GM21528 (cell line): ENCODE data around the gene LIX1.
"Not testable (repeated sequence)": the region's sequence is repeated elsewhere in the genome, so short reads cannot be mapped to it uniquely, and the experiment has no call there.

ENCODE experiments used
- ATAC-seq: cut with Tn5 transposase; IDR thresholded peaks from one replicate; pipeline ENCODE4 v1.9.1; 2021; ENCODE audit warnings: mild to moderate bottlenecking, moderate library complexity; ENCODE audit not compliant: unreplicated experiment, low FRiP score

LIX1 gene

DNA sequence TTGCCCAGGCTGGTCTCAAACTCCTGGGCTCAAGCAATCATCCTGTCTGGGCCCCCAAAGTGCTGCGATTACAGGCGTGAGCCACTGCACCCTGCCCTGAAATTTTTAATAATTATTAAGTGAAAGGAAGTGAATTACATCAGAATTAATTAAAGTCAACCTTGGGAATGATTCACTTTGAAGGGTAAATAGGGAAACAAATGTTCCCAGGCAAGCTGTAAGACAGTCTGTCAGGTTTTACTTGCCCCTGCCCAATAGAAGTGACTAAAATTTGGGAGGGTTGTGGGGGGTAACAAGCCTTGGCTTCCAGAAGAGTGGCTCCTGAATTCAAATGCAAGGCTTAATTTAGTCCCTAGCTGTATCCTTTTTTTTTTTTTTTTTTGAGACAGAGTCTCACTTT is 1.3 kb upstream of the LIX1 start:
- ATAC-seq = no peak

DNA sequence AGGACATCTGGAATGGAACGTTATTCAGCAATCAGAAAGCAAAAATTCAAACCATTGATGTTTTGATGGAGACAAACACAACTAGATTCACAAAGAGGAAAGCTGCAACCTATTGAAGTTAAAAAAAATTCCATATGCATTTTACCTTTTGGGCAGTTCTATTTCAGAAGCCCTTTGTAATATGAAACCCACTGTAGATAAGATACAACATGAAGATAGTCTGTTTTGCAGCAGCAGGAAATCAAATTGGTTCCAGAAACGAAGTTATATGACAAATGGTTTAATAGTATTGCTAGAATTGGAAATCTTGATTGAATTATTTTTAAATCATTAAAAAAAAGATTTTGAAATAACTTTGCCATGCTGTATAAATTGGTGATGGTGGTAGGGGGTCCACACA is 872 bp downstream of the LIX1 start:
- ATAC-seq = no peak

DNA sequence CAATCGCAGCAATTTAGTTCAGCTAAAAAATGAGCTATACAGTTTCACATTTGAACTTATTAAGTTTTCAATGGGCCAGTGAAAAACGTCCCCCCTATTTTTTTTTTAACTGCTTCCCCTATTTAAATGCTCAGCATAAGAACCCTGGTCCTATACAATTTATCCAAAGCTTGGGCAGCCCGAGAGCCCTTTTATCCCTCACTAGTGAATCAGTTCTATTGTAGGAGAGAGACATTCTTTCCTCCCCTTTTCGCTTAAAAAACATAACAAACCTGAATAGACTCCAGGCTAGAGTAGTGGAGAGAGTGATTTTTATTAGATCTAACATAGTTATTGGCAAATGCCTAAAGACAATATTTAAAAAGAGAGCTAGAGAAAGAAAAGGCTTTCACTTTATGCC is 1.4 kb downstream of the LIX1 start:
- ATAC-seq = no peak

DNA sequence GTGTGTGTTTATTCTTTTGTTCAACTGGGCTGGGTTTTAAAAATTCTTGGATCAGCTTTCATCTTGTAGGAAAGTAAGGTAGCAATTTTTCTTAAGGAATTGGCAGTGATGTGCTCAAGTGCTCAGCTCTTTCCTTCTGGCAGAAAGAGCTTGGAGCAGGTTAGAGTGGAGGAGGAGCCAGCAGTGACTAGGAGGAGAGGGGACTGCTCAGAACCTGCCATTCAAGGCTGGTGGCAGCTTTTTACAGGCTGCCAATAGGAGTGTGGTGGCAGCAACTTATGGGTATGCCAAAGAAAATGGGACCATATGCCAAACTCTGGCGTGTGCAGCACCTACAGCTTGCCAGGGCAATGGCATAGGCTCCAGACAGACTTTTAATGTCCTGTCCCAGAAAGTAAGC is 2.2 kb downstream of the LIX1 start:
- ATAC-seq = not testable (repeated sequence)

DNA sequence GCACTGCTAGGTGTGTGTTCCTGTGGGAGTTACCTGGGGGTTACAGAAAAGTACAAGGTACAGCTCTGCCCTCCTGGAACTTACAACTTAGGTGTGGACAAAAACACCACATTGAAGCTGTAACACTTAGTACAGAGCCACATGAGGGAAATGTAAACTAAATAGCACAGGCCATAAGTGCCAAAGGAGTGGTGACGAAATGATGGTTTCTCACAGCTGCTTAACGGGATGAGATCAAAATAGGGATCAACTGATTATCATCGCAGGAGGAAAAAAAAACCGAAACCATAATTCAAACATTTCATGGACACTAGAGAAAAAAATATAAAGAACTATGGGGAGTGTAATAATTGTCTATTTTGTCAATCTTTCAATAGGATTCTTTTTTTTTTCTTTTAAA is 5.9 kb downstream of the LIX1 start:
- ATAC-seq = no peak

DNA sequence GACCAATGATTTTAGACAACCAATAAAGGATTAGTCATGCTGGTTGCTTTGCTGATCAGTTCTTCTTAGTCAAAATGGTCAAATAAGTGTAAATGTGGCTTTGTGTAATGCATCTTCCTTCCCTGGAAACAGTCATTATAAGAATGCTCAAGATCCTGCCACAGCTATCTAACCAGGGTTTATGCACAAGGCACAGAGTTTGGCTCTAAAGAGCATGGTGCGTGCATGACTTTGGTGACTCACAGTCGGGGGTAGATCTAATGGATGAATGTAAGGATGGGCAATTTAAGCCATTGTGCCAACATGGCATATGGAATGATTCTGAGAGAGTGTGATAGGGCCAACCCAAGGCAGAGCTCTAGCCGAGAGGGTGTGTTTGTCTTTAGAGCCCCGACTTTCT is 6.5 kb downstream of the LIX1 start:
- ATAC-seq = no peak

DNA sequence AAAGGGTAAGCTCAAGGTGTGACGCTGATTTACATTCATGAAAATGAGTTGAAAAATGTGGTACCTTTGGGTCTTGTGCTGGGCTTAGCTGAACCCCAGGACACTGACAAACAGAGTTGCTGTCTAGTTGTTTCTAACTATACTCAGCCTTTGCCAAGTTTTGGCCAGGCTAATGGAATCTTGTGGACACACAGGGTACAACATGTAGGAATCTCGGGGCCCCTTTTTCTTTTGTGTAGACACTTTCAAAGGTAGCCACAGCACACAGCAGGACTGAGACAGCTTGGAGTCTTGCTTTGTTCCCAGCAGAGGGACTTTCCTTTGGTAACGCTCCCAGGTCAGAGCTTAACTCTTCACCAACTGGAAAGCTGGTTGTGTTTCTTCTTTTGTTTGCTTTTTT is 7.8 kb downstream of the LIX1 start:
- no peak for ATAC-seq

DNA sequence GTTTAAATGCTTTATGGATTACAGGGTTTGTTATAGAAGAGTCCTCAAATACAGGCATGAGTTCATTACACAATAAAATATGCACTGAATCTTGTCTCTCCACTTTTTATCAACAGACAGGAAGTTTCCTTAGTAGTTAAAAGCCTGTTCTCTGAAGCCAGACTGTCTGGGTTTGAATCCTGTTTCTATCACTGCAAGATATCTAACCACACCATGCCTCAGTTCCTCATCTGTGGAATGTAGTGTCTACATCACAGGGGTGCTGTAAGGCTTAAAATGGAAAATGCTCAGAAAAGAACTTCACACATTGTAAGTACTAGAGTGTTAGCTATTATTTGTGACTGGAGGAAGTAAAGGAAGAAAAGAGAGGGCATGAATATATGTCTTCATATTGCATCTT is 9.3 kb downstream of the LIX1 start:
- ATAC-seq = no peak

DNA sequence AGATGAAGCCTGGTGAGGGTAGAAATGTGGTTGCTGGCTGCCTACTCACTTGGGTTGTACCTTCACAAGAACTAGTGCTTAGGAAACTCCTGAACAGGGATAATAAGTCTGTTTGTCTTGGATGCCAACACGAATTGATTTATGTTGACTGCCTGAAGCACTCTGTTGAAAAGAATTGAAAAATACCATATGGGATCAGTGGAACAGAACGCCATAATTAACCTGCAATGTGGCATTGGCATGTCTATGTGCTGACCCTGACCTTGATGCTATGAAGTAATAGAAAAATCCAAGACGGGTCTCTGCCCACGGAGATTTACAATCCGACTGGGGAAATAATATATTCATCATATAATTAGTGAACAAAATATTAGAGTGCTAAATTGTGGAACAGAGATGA is 10.5 kb downstream of the LIX1 start:
- ATAC-seq = no peak

DNA sequence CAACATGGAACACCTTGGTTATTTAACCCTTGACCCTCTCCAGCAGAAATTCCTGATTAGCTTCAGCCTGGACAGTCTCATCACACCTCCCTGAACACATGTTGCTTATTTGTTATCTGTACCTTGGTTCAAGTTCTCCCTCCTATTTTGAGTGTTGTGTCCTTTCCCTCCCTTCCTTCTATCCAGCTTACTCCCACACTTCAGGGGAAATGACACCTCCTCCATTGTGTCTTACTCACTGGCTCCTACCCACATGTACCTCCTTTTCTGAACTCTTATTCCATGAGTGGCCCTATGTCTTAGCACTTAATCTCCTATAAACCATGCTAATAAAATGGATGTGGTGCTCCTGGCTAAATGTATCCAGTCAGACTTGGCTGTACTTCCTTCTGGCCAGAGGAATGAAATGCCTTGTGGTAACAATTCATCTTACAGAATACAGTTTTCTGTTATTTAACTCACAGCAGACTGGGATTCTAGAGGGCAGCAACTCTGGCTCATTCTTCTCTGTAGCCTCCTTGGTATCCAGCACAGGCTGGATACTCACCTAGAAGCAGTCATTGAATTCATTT is 11.2 kb downstream of the LIX1 start:
- ATAC-seq = no peak

DNA sequence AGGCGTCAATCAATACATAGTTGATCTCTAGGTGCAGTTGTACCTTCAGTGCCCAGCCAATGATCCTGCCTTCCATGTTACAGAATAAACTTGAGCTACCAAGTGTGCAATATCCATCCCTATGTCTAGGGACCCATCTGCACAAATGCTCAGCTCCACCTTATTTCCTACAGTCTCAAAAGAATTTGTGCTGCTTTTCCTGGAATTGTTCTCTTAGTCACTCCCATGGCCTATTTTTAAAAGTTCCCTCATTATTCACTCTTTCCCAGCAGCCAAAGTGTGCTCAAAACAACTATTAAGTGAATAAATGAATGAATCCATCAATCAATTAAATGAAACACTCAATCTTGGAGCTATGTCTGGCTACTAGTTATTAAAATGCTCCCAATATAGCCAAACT is 14.7 kb downstream of the LIX1 start:
- ATAC-seq = no peak

DNA sequence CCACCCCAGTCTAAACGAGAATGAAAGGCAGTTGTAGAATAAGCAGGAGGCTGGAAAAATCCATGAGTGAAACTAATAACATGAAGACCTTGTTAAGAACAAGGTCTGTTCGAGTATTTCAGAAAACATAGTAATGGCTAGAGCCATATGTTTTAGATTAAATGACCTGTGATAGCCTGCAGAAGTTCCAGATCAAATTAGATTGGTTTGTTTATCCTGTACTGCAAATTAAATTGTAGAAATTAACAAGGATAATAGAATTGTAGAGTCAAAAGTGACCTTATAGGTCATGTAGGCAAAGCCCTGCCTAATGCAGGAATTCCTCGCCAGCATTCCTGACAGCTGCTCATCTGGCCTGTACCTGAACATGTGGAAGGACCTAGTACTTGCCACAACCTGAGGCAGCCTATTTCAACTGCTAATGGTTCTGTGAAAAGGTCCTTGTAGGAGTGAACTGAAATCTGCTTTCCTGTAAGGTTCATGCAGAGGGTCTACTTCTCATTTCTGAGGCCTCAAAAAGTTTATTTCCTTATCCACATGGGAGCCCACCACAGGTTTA is 17.2 kb downstream of the LIX1 start:
- no peak for ATAC-seq

DNA sequence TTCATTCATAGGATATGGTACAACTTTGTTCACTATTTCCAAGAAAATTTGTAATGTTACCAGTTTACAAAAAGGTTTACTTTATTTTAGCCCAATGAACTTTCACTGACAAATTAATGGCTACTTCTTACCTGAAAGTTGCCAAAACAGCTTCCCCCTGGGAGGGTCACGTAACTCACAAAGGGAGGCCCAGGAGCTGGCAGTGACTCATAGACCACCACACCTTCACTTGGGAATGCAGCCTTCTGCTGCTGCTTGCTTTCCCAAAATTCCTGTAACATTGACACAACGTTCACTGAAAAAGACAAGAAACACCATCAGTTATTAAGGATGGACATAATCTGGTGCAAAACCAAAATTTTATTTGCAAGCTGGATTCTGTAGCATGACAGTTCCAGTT is 18.1 kb downstream of the LIX1 start:
- ATAC-seq = no peak

DNA sequence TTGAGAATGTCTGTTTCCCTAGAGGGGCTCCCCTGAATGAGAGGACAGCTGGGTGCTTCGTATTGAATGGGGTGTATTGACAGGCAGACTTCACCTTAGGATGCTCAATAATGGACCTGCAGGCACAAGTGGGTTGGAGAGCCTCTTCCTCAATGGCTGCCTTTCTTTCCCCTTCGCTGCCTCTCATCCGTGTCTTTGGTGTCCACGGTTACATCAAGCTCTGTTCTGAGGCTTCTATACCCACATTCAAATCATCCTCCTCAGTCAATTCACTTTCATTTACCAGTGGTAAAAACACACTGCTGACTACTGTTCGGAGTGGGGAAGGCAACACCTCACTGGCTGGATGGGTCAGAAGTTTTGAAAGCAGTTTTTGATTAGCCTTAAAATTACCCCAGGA is 20.6 kb downstream of the LIX1 start:
- ATAC-seq = no peak

DNA sequence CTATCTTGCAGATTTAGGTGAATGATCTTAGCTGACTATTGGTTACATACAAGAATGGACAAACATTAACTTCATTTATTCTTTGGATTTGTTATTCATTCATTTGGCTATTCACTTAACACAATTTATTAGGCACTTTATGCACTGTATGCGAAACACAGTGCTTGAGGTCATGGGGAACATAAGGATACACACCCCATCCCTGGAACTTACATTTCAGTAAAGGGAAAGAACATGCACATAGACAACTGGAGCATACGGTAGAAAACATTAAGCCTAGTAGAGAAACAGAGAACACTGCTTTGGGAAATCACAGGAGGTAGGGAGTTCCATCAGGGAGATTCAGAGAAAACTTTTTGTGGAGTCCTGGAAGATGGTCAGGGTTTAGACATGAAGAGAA is 22.2 kb downstream of the LIX1 start:
- no peak for ATAC-seq

DNA sequence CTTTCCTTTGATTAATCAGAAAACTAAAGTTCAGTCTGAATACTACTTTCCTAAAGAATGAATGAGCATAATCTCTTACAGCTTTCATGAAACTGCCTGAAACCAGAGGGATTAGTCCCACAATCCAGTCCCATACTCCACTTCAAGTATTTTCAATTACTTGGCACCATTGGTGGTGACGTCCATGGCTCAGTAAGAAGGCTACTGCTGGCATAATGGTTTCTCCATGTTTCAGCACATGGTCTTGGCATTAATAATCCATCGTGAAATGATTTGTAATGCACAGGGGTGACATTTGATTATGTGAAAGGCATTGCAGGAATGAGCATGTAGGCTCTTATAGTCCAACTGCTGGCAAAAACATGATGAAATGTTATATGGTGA is 23.4 kb downstream of the LIX1 start:
- no peak for ATAC-seq

DNA sequence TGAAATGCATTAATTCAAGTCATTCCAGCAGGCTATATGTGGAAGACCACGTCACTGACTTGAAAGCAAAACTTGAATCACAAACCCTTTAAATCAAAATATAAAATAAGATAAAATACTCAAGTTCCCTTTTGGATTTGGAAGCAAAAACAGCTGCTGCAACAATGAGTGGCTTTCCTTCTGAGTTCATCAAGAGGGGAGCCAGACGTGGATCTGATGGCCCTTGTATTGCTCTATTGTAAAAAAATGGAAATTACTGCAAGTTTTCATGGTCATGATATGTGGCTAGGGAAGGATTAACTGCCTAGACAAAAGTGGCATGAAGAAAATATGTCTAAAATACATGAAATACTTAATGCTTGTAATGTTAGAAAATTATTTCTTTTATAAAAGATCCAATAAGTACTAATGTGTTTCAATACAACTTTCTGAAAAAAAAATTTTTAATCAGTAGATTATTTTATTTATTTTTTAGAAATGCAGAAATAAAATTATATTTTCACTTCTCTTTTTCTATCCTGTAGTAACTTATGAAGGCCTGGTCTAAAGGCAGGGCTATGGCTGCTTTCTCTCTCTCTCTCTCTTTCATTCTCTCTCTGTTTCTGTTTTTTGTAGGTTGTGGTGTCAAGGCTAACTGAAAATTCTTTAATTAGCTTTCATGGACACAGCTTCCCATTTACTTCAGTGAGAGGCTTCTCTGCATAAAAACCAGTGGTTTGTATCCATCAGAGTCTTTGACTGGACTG is 24.0 kb downstream of the LIX1 start:
- peak; percentile 79 for ATAC-seq

DNA sequence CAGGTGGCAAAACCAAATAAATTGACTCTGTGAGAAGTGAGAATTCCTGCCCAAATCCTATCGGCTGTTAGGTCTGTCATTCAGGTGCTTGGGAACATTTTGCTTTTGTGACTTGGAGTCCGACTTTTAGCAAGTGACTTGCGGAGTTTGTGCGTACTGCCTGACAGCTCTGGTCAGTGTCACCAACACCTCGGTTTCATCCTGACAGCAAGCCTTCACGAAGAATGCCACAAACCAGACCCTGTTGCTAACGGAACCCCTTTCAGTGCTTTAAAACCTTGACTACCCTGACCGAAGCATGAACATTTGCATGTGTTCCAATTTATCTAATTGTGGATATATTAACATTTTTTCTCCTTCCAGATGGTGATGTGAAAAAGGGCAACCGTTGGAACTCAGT is 26.5 kb downstream of the LIX1 start:
- ATAC-seq = no peak

DNA sequence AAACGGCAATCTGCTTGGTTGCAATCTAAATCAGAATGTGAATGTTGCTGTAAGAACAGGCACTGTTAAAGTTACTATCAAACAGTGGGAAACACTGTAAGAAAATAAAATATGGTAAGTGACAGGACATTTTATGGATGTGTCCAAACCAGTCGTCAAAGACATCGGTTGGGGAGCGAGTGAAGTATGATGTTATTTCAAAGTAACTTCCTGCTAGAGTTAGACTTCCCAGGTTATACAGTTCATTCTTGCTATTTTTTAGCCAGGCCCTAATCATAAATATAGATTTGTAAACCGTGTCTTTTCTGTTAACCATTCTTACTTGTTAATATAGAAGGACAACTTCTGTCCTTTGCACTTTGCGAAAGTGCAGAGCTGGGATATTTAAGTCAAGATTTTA is 30.2 kb downstream of the LIX1 start:
- ATAC-seq = no peak

DNA sequence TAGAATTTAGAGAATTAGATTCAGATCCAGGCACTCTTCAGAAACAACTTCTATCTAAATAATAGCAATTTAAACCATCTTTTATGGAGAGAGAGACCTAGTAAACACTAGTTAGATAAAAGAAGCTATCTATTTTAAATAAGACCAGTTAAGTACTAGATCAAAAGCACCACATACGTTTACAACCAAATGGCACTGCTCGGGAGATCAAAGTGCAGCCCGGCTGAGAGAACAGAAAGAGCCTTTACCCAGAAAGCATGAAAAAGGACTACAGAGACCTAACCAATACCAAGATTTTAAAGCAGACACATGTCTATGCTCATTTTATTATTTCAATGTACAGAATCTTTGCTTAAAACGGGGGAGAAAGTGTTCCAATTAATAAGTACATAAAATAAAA is 30.8 kb downstream of the LIX1 start:
- no peak for ATAC-seq

DNA sequence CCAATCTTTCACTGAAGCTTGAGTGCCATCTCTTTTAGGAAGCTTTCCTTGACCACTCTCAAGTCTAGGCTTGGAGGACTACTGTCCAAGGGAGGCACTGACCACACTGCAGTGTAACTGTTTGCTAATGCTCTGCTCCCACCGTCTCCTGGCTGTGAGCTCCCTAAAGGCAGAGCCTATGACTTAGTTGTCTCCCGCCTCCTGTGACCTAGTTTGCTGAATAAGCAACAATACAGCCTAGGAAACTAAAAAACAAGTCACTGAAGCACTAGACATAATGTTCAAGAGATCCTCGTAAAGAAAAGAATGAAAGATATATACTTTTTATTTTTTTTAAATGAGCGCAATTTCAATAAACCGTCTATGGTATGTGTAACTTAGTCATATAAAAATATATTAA is 31.4 kb downstream of the LIX1 start:
- ATAC-seq = no peak

DNA sequence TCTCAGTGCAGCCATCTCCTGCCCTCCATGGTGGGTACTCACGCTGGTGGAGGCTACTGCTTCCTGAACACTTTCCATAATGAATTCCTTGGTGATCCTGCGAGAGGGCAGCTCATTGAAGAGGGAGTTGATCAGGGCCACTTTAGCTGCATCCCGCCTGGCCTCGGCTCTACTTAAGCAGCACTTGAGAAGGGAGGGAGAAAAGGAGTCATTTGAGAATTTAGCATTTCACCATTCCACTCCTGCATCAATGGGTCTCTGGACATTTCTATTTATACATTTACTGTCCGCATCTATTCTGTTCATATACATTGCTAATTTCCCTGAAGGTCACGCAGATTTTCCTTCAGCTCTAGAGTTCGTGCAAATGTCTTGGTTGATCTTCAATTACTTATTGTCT is 35.1 kb downstream of the LIX1 start:
- no peak for ATAC-seq

DNA sequence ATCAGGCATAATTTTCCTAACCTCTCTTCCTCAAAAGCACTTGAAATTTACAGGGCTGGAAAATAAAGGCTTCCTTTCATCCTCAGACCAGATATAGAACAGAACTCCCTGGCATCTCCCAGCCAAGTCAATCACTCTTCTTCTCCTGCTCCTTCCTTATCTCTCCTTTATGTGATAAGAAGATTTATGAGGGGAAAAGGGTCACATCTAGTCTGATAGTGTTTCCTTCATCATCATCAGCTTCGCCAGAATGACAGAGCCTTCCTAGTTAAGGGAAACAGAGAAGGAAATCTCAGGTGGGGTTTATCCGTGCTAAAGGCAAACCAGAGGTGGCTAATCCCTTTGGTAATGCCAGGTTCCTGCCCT is 36.2 kb downstream of the LIX1 start:
- ATAC-seq = no peak
